LNCAP (cell line): ENCODE data around the gene OCRL.

Experiments
- TF ChIP-seq, protein P1 (sequence below): fragments of 450-650 bp; IDR thresholded peaks from 2 replicates; pipeline ENCODE4 v1.5.1; 2017; ENCODE audit warnings: mild to moderate bottlenecking

OCRL gene

DNA sequence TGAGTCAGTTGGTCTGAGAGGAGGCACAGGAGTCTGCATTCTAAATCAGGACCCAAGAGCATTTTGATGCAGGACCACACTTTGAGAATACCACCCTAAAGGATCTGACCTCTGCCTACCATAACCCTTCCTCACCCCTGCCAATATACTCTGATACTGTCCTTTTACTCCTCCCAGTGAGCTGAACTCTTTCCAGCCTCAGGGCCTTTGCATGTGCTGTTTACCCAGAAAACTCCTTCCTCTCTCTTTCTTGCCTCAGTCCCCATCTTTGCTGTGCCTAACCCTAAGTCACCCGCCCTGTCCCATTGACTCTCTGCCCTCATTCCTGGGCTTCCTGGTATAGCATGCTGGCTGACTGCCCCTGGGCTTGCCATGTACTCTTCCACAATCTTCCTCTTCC is 54.7 kb downstream of the OCRL start:
- TF ChIP-seq, protein P1, sequence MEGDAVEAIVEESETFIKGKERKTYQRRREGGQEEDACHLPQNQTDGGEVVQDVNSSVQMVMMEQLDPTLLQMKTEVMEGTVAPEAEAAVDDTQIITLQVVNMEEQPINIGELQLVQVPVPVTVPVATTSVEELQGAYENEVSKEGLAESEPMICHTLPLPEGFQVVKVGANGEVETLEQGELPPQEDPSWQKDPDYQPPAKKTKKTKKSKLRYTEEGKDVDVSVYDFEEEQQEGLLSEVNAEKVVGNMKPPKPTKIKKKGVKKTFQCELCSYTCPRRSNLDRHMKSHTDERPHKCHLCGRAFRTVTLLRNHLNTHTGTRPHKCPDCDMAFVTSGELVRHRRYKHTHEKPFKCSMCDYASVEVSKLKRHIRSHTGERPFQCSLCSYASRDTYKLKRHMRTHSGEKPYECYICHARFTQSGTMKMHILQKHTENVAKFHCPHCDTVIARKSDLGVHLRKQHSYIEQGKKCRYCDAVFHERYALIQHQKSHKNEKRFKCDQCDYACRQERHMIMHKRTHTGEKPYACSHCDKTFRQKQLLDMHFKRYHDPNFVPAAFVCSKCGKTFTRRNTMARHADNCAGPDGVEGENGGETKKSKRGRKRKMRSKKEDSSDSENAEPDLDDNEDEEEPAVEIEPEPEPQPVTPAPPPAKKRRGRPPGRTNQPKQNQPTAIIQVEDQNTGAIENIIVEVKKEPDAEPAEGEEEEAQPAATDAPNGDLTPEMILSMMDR, result no peak

DNA sequence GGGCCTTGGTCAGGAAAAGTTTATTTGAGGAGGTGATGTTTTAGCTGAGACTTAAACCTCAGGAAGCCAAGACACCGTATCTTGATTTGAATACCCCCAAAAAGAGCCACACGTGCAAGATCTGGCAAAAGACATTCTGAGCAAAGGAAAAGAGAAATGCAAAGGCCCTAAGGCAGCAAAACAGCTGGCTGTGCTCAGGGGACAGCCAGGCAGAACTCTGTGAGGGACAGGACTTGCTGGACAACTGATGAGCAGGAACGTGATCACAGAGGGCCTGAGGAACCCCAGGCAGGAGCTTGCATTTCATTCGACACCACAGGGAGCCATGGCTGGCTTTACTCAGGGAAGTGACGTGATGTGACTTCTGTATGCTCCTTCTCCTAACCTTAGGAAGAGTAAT is 56.0 kb downstream of the OCRL start:
- TF ChIP-seq, protein P1, result no peak

DNA sequence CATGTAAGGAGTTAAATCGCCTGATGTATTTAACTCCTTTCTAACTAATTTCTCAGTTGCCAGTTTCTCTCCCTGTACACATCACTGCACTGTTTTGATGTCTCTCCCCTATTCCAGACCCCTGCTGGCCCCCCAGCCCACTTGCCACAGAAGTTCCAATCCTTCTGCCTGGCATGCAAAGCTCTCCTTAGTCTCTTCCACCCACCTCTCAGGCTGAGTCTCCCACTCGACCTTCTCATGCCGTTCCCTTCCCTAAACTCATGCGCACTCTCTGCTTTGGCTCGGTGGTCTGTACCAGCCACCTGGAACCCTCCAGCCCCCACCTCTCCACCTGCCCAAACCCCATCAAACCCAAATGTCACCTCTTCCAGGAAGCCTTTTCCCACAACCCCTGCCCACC is 57.8 kb downstream of the OCRL start:
- TF ChIP-seq, protein P1, result no peak

DNA sequence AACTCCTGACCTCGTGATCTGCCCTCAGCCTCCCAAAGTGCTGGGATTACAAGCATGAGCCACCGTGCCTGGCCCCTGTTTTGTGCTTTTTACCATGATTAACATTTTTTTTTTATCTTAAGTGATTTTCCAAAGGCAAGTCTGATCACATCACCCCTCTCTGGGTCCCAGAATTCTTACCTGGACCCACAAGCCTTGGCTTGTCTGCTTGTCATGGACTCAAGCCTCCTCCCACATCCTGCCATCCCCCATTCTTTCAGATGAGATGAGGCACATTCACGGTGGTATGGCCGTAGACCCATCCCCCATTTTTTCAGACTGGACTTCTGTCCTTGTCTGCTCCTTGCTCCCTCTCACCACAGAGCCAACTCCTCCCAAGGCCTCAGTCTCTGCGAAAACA is 59.4 kb downstream of the OCRL start:
- TF ChIP-seq, protein P1, result no peak

DNA sequence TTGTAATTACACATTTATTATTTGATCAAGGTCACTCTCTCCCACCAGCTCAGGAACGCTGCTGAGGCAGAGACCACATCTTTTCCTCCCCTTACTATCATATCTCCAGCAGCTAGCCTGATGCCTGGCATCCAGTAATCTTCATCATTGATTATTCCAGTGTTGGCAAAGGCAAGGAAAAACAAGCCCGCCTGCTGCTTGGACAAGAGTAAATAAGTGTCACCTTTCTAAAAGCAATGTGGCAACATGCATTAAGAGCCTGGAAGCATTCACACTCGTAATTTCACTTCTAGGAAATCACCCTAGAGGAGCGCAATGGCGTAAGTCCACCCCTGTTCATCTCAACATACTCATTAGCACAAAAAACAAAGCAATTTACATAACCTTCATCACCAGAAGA is 59.9 kb downstream of the OCRL start:
- TF ChIP-seq, protein P1, result no peak

DNA sequence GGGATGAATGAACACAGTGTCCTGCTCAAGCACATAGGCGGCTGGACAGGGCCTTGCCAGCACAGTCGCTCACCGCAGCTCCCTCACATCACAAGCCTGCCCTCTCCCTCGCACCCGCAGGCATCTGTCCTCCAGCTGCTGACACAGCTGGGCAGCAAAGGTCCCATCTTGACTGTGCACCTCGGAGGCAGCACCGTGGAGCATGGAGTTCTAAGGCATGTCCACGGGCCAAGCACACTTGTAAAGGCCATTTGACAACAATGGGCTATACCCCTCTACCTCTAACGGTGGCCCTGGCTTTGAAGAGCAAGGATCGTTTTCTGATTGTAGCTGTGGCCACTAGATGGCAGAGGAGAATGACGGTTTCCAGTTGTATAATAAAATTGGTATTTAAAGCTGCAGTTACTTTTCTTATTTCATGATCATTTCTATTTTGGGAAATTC is 60.9 kb downstream of the OCRL start:
- TF ChIP-seq, protein P1, result peak; percentile 63

DNA sequence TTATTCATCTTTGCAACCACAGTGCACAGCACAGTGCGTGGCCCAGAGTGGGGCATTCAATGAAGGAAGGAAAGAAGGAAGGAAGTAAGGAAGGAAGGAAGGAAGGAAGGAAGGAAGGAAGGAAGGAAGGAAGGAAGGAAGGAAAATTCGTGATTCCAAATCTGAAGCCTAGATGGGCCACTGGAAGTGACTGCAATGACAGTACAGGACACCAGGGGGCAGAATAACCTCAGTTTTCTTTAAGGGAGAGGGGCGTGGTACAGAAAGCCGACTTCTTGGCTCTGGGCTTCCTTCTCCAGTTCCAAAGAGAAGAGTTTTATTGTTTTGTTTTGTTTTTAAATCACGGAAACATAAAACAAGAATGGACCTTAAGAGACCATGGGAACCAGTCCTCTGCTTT is 66.9 kb downstream of the OCRL start:
- TF ChIP-seq, protein P1, result peak; percentile 55

DNA sequence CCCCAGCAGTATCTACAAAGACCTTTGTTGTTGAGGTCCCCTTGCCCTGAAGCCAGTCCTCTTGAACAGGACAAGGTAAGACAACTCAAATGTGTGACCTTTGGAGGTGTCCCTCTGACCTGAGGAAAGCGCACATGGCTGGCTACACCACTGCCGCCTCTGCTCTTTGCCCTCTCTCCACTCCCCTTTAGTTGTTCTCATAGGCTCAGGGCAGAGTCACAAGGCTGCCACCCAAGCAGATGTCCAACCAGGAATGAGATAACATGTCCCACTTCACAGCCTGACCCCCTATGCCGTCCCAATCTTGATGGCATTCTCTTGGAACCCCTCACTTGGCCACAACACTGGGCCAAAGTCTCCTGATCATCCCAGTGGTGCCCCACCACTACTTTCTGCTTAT is 68.4 kb downstream of the OCRL start:
- TF ChIP-seq, protein P1, result no peak
